ENCODE measurements around the gene MED4.

DNA sequence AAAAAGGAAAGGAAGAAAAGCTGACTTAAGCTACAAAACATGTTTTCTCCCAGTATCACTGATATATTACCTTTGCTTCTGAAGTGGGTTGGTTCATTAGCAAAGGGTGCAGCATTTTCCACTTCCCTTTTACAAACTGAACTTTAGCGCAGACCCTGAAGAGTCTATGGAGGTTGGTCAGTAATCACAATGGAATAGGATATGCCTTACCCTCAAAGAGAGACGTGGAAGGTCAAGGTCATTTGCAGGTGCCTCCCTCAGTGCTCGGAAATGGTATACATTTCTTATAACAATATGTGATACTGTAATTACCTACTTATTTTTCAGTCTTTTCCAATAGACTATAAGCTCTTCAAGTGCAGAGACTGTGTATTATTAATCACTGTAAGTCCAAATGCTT lies 21.9 kb upstream of the MED4 start:
- no peak for TF ChIP-seq POLR2A (IDR thresholded peaks at IDR 0.05)
- no peak for TF ChIP-seq POLR2AphosphoS5 (IDR thresholded peaks at IDR 0.05)
- TF ChIP-seq, protein P1, sequence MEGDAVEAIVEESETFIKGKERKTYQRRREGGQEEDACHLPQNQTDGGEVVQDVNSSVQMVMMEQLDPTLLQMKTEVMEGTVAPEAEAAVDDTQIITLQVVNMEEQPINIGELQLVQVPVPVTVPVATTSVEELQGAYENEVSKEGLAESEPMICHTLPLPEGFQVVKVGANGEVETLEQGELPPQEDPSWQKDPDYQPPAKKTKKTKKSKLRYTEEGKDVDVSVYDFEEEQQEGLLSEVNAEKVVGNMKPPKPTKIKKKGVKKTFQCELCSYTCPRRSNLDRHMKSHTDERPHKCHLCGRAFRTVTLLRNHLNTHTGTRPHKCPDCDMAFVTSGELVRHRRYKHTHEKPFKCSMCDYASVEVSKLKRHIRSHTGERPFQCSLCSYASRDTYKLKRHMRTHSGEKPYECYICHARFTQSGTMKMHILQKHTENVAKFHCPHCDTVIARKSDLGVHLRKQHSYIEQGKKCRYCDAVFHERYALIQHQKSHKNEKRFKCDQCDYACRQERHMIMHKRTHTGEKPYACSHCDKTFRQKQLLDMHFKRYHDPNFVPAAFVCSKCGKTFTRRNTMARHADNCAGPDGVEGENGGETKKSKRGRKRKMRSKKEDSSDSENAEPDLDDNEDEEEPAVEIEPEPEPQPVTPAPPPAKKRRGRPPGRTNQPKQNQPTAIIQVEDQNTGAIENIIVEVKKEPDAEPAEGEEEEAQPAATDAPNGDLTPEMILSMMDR (IDR thresholded peaks at IDR 0.05): no peak
